ENCODE data around the gene CHAT.
"Not testable (repeated sequence)": the region's sequence is repeated elsewhere in the genome, so short reads cannot be mapped to it uniquely, and the experiment has no call there.

CHAT gene

GRCh38 chr10:49654036-49654693, 40.3 kb downstream of the CHAT start:
- DNase-seq: no peak

- DNase-seq: no peak
Observed at GRCh38 chr10:49655099-49655498, 41.3 kb downstream of the CHAT start.

GRCh38 chr10:49656845-49657493, 43.1 kb downstream of the CHAT start:
- no peak for DNase-seq

GRCh38 chr10:49657606-49658005, 43.8 kb downstream of the CHAT start:
- no peak for DNase-seq

GRCh38 chr10:49661140-49661856, 47.5 kb downstream of the CHAT start:
- DNase-seq: no peak

- DNase-seq: no peak
Observed at GRCh38 chr10:49662169-49662830, 48.5 kb downstream of the CHAT start.

- DNase-seq: peak; percentile 69
Observed at GRCh38 chr10:49663596-49663995, 49.8 kb downstream of the CHAT start.

- no peak for DNase-seq
Observed at GRCh38 chr10:49664006-49664841, 50.4 kb downstream of the CHAT start.

- no peak for DNase-seq
Observed at GRCh38 chr10:49664842-49665355, 51.1 kb downstream of the CHAT start.

GRCh38 chr10:49666054-49666615, 52.3 kb downstream of the CHAT start:
- no peak for DNase-seq

- DNase-seq: no peak
Observed at GRCh38 chr10:49666685-49667084, 52.8 kb downstream of the CHAT start.

GRCh38 chr10:49667991-49668390, 54.2 kb downstream of the CHAT start:
- DNase-seq: no peak

GRCh38 chr10:49668684-49669083, 54.8 kb downstream of the CHAT start:
- no peak for DNase-seq

- no peak for DNase-seq
Observed at GRCh38 chr10:49678827-49679479, 65.1 kb downstream of the CHAT start.

- DNase-seq: no peak
Observed at GRCh38 chr10:49679480-49679893, 65.7 kb downstream of the CHAT start, which contains the start of gene C10orf53. Gene C10orf53, plus strand, starts transcription at chr10:49679651. Its CDS starts 47 bp downstream, at chr10:49679698.

- DNase-seq: not testable (repeated sequence)
Observed at GRCh38 chr10:49682449-49682848, 68.6 kb downstream of the CHAT start.

- no peak for DNase-seq
Observed at GRCh38 chr10:49682879-49683278, 69.0 kb downstream of the CHAT start.

GRCh38 chr10:49686651-49687050, 72.8 kb downstream of the CHAT start:
- no peak for DNase-seq

GRCh38 chr10:49688261-49688846, 74.5 kb downstream of the CHAT start:
- no peak for DNase-seq

GRCh38 chr10:49688920-49689319, 75.1 kb downstream of the CHAT start:
- no peak for DNase-seq

Data from DMS79 (cell line).